Fibroblast of pulmonary artery (primary cell): ENCODE measurements around the gene CSNK1G1.

Experiments
- DNase-seq: peaks from one replicate; pipeline ENCODE4 v3.0.0-alpha.2; 2010; ENCODE audit warnings: low read depth
- H3K4me3 ChIP-seq: replicated peaks from 2 replicates; pipeline ENCODE4 v1.5.1; 2011; ENCODE audit warnings: low read depth, mild to moderate bottlenecking, control low read depth, low read length, moderate library complexity
- TF ChIP-seq, protein P1 (sequence below): IDR thresholded peaks from 2 replicates; pipeline ENCODE4 v1.5.1; 2011; ENCODE audit warnings: mild to moderate bottlenecking, control low read depth, low read length, inconsistent platforms; ENCODE audit errors: missing control alignments

CSNK1G1 gene

GRCh38 chr15:64287953-64288352 is 68.0 kb downstream of the CSNK1G1 start:
- TF ChIP-seq, protein P1, sequence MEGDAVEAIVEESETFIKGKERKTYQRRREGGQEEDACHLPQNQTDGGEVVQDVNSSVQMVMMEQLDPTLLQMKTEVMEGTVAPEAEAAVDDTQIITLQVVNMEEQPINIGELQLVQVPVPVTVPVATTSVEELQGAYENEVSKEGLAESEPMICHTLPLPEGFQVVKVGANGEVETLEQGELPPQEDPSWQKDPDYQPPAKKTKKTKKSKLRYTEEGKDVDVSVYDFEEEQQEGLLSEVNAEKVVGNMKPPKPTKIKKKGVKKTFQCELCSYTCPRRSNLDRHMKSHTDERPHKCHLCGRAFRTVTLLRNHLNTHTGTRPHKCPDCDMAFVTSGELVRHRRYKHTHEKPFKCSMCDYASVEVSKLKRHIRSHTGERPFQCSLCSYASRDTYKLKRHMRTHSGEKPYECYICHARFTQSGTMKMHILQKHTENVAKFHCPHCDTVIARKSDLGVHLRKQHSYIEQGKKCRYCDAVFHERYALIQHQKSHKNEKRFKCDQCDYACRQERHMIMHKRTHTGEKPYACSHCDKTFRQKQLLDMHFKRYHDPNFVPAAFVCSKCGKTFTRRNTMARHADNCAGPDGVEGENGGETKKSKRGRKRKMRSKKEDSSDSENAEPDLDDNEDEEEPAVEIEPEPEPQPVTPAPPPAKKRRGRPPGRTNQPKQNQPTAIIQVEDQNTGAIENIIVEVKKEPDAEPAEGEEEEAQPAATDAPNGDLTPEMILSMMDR = no peak
- no peak overlapping the region for H3K4me3 ChIP-seq
- DNase-seq = no peak

DNA sequence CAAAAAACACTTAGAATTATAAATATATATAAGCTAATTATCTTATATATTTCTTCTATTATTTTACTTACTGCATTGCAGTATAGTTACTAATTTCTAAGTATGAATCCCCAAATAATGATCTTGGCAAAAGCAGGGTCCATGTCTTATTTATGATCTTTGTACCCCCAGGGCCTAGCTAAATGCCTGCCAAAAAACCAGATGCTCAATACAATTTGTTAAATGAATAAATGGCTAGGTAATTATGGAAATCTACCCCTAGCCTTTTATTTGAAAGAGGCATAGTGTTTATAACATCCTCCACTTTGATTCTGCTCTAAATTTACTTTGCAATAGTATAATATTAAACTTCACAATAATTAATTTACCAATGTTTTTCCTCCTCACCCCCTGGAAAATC is 69.5 kb downstream of the CSNK1G1 start:
- TF ChIP-seq, protein P1 = no peak
- DNase-seq = no peak
- H3K4me3 ChIP-seq = no peak overlapping the region

GRCh38 chr15:64285871-64286270 is 70.1 kb downstream of the CSNK1G1 start:
- H3K4me3 ChIP-seq = no peak overlapping the region
- no peak for DNase-seq
- TF ChIP-seq, protein P1 = no peak

DNA sequence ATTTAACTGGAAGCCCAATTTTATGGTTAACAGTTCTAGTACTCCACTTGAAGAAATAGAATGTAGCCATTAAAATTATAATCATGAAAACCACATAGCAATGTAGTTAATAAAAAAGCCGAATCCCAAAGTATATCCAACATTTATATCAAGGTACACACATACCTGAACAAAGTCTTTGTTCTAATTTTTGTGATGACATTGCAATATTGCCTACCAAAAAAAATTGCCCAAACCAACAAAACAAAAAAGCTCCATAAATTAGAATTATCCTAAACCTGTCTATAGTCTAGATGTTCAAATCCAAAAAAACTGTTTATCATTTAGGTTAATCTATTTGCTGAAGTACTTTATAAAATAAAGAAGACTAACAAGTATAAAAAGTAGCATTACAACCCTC is 70.8 kb downstream of the CSNK1G1 start:
- no peak overlapping the region for H3K4me3 ChIP-seq
- no peak for DNase-seq
- TF ChIP-seq, protein P1 = no peak

GRCh38 chr15:64284042-64284441 is 71.9 kb downstream of the CSNK1G1 start:
- TF ChIP-seq, protein P1 = no peak
- DNase-seq = peak; percentile 72
- peak overlapping the region; percentile 12 for H3K4me3 ChIP-seq

DNA sequence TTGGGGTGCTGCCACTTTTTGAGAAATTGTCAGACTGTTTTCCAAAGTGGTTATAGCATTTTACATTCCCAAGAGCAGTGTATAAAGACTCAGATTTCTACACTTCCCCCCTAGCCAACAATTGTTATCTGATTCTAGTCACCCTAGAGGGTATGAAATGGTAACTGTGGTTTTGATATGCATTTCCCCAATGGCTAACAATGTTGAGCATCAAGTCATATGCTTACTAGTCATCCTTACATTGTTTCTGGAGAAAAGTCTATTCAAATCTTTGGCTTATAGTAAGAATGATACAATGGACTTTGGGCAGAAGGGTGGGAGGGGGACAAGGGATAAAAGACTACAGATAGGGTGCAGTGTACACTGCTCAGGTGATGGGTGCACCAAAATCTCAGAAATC is 73.3 kb downstream of the CSNK1G1 start:
- TF ChIP-seq, protein P1 = no peak
- peak; percentile 36 for DNase-seq

DNA sequence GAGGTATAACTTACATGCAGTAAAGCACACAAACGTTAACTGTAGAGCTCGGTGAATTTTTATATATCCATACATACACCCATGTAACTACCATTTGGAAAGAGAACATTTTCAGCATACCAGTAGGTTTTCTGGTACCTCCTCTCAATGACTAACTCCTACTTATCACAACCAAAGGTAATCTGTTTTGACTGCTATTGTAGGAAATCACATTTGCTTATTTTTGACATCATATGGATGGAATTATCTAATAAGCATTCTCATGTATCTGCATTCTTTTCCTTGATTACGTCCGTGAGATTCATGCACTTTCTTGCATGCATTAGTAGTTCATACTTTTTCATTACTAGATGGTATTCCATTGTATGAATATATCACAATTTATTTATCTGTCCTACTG is 76.8 kb downstream of the CSNK1G1 start:
- TF ChIP-seq, protein P1 = no peak
- DNase-seq = no peak
- no peak overlapping the region for H3K4me3 ChIP-seq

More for the DNA sequence above, 73.3 kb downstream of the CSNK1G1 start:
- no peak overlapping the region for H3K4me3 ChIP-seq
